Measurements from ENCODE around the gene GNPTAB. TPM values are rescaled to one million over a fixed set of nuclear protein-coding genes. Genes with fewer than 3 reads are reported as not detected.

The GNPTAB gene
- total and polyA plus RNA-seq, 2 of the 8 experiments (the other 6 are each of a cell fraction or from before 2014, with no cell fraction given) = 21.5 to 51.3 TPM

- TF ChIP-seq CHD7 (IDR thresholded peaks at IDR 0.05; ENCODE audit: insufficient replicate concordance, low read length) (no peak), GTF2F1 (IDR thresholded peaks at IDR 0.05; ENCODE audit: borderline replicate concordance, low read depth, low read length) (no peak), RXRA (IDR thresholded peaks at IDR 0.05; ENCODE audit: insufficient read depth, low read depth, low read length) (no peak), CTCF (IDR thresholded peaks at IDR 0.05; ENCODE audit: control extremely low read depth in 1 of 3, insufficient read depth in 1 of 3, low read depth in 1 of 3, low read length in 3 of 3) (no peak), YY1 (IDR thresholded peaks at IDR 0.05; ENCODE audit: low read depth, low read length) (no peak), KDM5A (IDR thresholded peaks at IDR 0.05; ENCODE audit: low read length) (no peak), E2F6 (IDR thresholded peaks at IDR 0.05) (no peak), CEBPB (IDR thresholded peaks at IDR 0.05; ENCODE audit: low read depth, low read length) (no peak)
These were observed 46.4 kb downstream of the GNPTAB start (continued) for GRCh38 chr12:101784376-101784775.
